Measurements from ENCODE around the gene RAB40B.
"Not testable (repeated sequence)": the region's sequence is repeated elsewhere in the genome, so short reads cannot be mapped to it uniquely, and the experiment has no call there.

RAB40B gene

DNA sequence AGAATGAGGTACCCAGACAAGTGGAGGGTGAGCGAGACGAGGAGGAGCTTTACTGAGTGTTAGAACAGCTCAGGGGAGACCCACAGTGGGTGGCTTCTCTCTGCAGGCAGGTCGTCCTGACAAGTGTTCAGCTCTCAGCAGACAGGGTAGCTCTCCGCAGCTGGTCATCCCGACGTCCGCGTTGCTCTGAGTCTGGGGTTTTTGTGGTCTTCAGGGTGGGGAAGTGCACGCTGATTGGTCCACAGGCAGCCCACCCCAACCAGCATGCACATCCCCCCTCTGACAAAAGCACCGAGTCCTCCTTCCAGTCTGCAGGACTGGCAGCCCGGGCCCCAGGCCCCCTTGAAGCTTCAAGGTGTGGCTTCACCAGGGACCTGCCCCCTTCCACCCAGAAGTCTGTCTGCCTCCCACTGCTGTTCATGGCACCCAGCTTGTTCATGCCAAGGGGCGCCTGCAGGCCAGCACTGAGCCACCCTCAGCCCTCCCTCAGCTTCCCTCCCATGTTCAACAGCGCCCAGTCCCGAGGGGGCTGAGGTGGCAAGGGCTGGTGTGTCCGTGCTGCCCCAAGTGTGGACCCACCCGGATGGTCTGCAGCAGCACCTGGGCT lies 30.4 kb downstream of the RAB40B start:
- DNase-seq (ENCODE audit: low read depth in 2 of 2), result no peak

DNA sequence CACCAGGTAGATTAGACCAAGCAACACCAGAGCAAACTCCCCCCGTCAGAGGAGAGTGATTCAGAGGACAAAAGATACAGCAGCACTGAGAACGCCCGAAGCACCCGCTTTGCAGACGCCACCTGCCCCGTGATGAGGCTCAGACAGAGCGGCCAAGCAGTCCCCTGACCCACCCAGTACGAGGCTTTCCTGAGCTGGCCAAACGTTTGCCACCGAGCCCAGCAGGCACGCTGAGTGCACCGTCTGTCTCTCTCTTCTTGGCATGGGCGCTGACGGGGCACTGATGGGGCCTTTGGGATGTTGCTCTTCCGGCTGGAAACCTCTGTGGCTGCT lies 30.9 kb downstream of the RAB40B start:
- DNase-seq (ENCODE audit: low read depth in 2 of 2), result no peak

DNA sequence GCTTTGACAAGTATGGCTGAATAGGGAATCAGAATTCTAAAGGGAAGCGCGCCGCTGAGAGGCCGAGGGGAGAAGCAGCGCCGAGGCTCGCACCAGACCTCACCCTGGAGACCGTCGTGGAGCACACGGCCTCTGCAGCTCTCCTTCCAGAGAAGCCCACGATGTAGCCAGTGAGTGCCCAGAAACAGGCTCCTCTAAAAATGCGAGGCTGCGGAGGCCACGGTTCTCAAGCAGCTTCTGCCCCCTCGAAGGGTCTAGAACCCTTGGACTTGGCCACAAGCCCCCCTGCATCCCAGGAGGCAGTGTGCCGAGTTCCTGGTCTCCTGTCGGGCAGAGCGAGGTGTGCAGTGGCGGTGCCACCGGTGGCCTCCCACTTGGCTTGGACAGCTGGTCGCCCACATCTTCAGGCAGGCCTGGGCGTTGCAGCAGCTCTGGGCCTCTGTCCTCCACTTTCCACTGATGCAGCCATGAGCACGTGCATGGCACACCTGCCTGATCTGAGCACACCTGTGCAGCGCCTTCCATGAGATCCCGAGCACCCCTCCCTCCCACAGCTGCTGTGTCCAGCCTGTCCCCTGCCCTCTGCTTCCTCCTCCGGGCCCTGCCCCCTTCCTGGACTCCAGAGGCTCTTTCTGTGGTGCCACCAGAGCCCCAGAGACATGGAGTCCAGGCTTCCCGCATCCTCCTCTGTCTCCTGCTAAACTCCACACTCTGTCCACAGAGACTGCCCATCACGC lies 31.4 kb downstream of the RAB40B start:
- DNase-seq (ENCODE audit: low read depth in 2 of 2), result no peak

DNA sequence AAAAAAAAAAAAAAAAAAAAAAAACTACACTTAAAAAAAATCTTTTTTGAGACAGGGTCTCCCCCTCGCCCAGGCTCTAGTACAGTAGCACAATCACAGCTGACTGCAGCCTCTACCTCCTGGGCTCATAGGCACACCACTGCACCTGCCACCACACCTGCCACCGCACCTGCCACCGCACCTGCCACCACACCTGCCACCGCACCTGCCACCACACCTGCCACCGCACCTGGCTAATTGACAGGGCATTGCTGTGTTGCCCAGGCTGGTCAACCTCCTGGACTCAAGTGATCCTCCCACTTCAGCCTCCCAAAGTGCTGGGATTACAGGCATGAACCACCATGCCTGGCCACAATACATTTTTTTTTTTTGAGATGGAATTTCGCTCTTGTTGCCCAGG lies 32.6 kb downstream of the RAB40B start:
- DNase-seq (ENCODE audit: low read depth in 2 of 2), result no peak

DNA sequence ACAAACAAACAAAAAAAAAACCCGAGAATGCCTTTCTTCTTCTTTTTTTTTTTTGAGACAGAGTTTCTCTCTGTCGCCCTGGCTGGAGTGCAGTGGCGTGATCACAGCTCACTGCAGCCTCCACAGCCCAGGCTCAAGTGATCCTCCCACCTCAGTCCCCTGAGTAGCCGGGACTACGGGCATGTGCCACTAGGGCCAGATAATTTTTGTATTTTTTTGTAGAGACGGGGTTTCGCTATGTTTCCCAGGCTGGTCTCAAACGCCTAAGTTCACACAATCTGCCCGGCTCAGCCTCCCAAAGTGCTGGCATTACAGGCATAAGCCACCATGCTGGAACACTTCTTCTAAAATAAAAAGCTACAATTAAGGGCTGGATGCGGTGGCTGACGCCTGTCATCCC lies 33.3 kb downstream of the RAB40B start:
- DNase-seq (ENCODE audit: low read depth in 2 of 2), result no peak

DNA sequence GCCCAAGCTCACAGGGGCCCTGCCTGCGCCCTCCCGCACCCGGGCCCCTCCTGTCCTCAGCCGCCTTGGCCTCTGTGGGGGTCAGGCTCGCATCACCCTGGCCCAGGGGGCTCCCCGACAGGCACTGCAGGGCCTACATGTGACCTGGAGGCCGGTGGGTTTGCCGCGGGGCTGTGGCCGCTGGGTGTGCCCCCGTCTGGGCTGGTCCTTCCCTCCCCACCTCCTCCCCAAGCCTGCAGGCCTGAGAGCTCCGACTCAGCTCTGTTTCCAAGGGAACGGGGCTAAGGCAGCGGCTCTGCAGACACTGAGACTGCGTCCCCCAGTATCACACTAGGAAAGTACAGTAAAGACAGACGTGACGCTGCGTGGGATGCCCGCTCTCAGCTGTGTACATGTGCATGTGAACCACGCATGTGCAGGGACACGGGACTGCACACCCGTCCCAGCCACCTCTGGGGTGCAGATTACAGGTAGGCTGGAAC lies 33.8 kb downstream of the RAB40B start:
- DNase-seq (ENCODE audit: low read depth in 2 of 2), result no peak

DNA sequence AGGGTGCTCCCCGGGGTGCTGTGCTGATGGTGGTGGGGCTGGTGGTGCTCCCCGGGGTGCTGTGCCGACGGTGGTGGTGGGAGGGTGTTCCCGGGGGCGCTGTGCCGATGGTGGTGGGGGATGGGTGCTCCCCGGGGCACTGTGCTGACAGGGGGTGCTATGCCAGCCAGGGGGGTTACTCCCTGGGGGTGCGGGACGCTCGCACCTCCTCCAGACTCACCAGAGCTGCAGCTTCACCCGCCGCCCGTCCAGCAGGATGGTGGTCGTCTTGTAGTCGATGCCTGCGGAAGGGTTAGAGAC lies 34.3 kb downstream of the RAB40B start:
- DNase-seq (ENCODE audit: low read depth in 2 of 2), result no peak

DNA sequence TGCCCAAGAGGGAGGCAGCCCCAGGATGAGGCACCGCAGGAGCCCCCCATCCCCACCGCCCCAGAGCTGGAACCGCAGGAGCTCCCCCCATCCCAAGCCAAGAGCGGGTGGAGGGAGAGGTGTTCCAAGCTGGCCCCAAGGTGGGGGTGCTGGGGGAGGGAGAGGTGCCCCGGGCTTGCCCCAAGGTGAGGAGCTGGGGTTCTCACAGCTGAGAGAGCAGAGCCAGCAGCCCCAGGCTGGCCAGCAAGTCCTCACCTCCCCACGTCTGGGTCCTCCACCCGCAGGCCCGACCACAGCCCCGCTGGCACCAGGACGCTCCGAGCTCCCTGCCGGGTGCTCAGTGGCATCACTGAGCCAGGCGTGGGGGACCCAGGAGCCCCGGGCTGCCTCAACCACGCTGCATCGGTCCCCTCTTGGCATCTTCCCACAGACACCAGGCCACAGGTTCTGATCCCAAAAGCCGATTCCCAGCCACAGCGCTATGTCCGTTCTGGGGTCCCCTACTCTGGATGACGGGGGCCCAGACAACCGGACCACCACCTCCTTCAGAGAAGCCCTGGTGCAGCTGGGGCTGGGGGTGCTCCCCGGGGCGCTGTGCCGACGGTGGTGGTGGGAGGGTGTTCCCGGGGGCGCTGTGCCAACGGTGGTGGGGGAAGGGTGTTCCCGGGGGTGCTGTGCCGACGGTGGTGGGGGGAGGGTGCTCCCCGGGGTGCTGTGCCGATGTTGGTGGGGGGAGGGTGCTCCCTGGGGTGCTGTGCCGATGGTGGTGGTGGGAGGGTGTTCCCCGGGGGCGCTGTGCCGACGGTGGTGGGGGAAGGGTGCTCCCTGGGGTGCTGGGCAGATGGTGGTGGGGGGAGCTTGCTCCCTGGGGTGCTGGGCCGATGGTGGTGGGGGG lies 34.9 kb downstream of the RAB40B start:
- no peak for DNase-seq (ENCODE audit: low read depth in 2 of 2)

DNA sequence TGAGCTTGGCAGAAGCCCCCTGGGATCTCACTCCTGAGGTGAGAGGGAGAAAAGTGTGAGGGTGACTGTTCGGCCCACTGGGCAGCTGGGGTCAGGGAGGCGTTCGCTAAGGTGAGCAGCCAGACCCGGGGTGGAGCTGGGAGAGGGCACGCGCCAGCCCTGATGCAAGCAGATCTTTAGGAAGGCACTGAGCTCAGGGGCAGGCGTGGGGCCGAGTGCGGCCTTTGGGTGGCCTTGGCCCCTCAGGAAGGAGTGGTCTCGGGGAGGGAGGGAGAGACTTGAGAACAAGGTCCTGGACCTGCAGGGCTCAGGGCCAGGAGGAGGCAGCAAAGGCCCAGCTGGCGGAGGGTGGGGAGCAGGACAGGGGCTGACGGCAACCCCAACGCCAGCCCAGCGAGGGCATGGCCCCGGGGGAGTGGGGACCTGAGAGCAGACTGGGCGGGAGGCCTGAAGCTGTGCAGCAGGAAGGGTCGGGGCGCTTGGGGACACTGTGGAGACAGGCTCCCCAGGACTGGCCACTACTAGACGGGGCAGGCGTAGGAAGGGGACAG lies 35.7 kb downstream of the RAB40B start:
- no peak for DNase-seq (ENCODE audit: low read depth in 2 of 2)

DNA sequence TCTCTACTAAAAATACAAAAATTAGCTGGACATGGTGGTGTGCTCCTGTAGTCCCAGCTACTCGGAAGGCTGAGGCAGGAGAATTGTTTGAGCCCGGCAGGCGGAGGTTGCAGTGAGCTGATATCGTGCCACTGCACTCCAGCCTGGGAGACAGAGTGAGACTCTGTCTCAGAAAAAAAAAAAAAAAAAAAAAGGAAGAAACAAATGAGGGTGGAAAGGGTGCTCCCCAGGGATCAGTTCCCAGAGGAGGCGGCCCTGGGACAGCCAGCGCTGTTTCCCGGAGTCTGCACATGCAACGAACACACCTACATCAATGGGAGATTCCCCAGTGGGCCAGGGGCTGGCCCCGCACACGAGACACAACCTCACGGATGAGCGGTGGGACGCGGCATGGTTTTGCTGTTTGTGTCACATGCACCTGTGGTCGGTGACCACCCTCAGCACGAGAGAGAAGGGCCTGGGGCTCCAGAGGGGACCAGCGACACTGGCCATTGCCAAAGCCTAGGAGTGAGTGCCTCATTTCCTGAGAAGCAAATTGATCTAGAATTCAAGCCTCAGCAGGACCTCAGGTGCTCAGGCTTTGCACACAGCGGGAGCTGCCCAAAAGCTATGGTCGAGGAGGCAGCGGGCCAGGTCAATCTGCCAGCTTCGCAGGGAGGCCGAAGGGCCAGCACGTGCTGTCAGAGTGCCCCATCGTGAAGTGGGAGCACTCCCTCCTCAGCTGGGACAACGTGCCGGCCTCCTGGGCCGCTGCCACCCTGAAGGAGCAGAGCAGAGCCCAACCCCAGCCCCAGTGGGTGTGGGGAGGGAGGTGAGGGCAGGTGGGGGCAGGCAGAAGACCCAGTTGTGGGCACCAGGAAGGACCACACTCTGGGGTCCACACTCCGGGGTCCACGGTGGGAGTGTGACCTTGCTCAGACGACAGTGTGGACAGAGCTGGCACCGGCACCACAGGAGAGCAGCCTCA lies 36.5 kb downstream of the RAB40B start:
- no peak for DNase-seq (ENCODE audit: low read depth in 2 of 2)

DNA sequence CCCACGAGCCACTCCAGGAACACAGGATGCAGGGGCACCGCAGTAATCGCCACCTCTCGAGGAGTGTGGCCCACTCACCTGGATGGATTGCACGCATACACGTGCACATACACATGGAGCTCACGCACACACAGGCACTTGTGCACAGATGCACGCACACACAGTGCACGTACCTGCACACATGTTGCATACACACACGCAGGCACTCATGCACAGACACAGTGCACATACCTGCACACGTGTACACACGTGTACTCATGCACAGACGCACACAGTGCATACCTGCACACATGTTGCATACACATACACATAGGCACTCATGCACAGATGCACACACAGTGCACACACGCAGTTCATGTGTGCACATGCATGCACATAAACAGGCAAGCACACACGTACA lies 38.6 kb downstream of the RAB40B start:
- DNase-seq (ENCODE audit: low read depth in 2 of 2), result no peak

DNA sequence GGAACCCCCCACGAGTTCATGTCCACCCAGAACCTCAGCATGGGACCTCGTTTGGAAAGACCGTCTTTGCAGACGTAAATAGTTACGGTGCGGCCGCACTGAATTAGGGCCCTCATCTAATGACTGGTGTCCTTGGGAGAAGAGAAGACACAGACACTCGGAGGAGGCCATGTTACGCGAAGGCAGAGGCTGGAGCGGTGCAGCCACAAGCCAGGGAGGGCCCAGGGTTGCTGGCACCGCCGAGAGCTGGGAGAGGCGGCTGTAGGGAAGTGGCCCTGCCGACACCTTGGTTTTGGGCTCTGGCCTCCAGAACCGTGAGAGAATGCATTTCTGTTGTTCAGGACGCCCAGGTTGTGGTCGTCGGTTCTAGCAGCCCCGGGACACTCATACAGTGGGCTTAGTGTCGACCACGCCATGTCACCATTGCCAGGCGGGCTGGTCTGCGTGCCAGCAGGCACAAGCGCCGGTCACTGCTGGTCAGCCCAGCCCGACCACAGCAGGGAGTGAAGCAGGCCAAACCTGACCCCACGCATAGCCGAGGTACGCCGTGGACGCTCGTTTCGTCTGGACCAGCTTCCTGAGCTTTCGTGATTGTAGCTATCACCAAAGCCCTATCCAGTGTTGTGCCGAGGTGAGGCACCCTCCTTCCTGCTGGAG lies 39.6 kb downstream of the RAB40B start:
- no peak for DNase-seq (ENCODE audit: low read depth in 2 of 2)

DNA sequence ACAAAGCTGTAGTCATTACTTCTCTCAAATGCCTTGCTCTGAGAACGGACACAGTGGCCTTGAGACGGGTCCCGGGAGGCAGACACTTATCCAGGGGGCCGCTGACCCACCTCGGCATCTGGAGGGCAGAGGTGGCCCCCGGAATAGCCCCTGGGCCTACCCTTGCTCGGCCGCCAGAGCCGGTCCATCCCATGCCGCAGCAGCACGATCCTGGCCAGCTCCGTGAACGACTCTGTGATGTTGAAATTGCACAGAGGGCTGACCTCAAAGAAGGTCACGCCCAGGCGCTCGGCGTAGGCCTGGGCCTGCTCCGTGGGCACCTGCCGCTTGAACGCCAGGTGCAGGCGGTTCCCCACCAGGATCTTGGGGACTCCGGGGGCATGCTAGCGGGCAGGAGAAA lies 40.2 kb downstream of the RAB40B start:
- DNase-seq (ENCODE audit: low read depth in 2 of 2), result no peak

DNA sequence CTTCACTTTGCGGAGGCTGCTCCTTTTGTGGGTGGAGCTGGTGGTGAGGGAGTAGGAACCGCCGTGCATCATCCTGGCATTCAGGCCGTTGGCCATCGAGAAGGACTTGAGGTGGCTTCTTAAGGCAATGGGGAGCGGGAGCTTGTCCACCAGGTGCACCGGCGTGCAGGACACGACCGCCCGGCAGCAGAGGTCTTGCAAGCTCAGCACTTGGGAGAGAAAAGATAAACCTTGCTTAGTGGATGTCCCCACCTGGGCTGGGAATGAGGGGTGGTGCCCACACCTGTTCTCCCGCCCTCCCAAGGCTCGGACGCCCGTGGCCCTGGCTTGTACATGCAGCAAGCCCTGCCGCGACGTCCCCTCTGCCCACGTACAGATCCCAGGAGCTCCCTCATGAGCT lies 40.6 kb downstream of the RAB40B start:
- no peak for DNase-seq (ENCODE audit: low read depth in 2 of 2)

DNA sequence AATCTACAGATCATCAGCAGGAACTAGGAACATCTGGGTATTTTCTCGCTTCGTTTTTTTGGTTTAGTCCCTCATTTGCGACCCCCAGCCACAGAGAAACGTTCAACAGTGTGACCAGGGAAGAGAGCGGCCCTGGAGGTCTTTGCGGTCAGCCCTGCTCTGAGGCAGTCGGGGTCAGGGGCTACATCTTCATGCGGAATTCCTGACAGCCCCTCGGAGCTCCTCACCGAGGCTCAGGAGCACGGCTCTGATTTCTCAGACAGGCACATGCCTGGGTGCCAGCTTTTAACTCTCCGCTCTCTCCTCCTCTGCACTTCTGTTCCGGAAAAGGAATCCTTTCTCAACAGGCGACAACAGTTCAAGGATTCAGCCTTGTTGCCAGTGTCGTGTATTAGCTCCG lies 42.2 kb downstream of the RAB40B start:
- DNase-seq (ENCODE audit: low read depth in 2 of 2), result no peak

DNA sequence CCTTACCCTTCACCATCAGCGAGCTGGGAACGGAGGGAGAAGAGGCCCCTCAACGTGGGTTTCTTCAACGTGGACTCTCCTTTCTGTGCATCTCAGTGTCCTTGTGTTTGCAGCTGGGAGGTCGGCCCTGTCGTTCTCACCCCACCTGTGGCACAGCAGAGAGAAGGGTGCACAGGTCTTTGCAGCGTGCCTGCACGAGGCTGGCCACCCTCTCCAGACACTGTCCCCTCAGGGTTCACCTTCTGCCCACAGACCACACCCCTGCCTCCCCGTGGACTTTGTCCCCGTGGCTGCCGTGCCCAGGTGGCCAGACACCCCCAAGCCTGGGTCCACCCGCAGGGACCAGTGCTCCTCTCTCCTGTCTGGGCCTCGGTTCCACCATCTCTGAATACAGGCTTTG lies 43.0 kb downstream of the RAB40B start:
- no peak for DNase-seq (ENCODE audit: low read depth in 2 of 2)

DNA sequence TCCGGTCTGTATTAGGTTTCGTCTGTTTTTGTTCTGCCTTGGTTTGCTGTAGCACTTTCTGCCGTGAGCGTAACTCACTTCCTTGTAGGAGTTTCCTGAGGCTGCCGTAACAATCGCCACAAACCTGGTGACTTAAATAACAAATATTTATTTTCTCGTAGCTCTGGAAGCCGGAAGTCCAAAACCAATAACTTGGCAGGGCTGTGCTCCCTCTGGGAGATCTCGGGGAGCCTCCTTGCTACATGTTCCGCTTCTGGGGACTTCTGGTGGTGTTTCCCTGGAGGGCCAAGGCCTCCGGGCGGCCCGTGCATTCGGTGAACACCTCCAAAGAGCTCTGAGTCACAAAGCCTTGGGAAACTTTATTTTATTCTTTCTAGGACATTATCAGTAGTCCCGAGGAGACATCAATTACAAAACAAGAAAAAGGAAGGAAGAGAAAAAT lies 43.4 kb downstream of the RAB40B start:
- no peak for DNase-seq (ENCODE audit: low read depth in 2 of 2)

DNA sequence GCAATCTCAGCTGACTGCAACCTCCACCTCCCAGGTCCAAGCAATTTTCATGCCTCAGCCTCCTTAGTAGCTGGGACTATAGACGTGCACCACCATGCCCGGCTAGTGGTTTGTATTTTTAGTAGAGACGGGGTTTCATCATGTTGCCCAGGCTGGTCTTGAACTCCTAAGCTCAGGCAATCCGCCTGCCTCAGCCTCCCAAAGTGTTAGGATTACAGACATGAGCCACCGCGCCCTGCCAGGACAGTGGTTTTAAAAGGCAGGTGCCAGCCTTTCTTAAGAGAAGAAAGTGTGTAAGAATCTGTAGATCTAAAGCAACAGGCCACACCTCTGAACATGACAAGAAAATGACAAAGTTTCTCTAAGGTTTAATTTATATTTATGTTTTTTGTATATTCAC lies 43.9 kb downstream of the RAB40B start:
- DNase-seq (ENCODE audit: low read depth in 2 of 2), result not testable (repeated sequence)

DNA sequence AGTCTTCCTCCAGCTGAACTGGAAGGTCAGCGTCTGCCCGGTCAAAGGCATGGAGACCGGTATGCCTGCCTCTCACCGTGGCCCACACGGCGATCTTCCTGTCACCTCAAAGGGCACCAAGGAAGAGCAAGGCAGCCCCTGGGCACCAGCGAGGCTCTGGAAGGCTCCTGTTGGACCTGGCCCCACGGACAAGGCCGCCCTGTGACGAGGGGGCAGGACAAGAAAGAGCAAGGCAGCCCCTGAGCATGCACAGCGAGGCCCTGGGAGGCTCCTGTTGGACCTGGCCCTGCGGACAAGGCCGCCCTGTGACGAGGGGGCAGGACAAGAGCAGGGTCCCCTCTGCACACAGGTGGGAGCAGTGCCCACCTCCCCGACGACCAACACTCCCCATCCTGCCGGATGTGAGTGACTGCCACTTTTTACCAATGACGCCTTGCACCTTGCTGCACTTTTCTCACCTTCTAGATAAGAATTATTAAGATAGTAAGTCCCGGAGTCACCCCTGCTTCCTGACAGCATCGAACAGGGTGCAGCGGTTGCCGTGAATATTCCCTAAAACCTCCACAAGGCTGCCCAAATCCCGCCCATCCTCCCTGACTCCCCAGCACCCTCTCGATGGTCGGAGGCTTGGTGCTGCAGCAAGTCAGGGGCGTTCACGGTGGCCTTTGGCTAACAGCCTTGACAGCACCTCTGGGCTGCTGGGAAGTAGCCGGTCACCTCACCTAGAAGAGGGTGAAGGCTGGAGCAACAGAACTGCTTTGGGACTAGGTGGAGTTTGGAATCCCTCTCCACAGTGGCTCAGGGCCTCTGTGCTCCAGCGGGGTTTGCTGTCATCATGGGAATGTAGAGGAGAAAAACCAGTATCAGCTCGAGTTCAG lies 44.6 kb downstream of the RAB40B start:
- no peak for DNase-seq (ENCODE audit: low read depth in 2 of 2)

DNA sequence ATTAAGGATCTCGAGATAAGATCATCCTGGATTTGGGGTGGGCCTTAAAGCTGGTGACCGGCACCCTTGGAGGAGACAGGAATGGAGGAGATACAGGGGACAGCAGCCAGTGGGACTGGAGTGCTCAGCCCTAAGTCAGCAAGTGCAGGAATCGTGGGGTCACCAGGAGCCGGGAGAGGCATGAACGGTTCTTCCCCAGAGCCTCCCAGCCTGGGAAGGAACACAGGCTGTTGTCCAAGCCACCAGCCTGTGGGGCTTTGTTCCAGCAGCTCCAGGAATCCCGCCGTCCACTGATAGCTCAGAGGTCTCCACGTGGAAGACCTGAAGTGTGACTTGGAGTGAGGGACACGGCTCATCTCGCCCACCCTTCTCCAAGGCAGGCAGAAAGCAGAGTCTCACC lies 47.8 kb downstream of the RAB40B start:
- no peak for DNase-seq (ENCODE audit: low read depth in 2 of 2)
